ENCODE measurements around the gene PPIF. TPM values are rescaled to one million over a fixed set of nuclear protein-coding genes. Genes with fewer than 3 reads are reported as not detected.

The PPIF gene
- total RNA-seq, 6 donors from 2014 or later, result 19.3 to 46.5 (median 31.2) TPM

GRCh38 chr10:79345241-79346011 is 1.8 kb upstream of the PPIF start:
- peaks cover 23 to 33% (median 25%) of the 10 kb centered on the region in 4 donors for H3K4me1 ChIP-seq
- no peak overlapping the region for H3K4me3 ChIP-seq
- no peak for ATAC-seq (ENCODE audit: low FRiP score in 2 of 2)
- peaks cover 3 to 17% (median 7%) of the 10 kb centered on the region in 4 donors for H3K36me3 ChIP-seq
- DNase-seq, result peak in 1 of 2 donors; percentile 40
- no peak for TF ChIP-seq EP300 (IDR thresholded peaks at IDR 0.05)
- TF ChIP-seq POLR2A (IDR thresholded peaks at IDR 0.05), result no peak
- TF ChIP-seq, protein P1, sequence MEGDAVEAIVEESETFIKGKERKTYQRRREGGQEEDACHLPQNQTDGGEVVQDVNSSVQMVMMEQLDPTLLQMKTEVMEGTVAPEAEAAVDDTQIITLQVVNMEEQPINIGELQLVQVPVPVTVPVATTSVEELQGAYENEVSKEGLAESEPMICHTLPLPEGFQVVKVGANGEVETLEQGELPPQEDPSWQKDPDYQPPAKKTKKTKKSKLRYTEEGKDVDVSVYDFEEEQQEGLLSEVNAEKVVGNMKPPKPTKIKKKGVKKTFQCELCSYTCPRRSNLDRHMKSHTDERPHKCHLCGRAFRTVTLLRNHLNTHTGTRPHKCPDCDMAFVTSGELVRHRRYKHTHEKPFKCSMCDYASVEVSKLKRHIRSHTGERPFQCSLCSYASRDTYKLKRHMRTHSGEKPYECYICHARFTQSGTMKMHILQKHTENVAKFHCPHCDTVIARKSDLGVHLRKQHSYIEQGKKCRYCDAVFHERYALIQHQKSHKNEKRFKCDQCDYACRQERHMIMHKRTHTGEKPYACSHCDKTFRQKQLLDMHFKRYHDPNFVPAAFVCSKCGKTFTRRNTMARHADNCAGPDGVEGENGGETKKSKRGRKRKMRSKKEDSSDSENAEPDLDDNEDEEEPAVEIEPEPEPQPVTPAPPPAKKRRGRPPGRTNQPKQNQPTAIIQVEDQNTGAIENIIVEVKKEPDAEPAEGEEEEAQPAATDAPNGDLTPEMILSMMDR (IDR thresholded peaks at IDR 0.05), result no peak
- TF ChIP-seq POLR2AphosphoS5 (IDR thresholded peaks at IDR 0.05), result no peak
- H3K9me3 ChIP-seq, result no peaks in the 10 kb centered on the region
- no peak overlapping the region for H3K27ac ChIP-seq
- WGBS, 2 donors, result 81 to 85% methylated on average over 2 to 5 of the region's 5 CpGs
- no peaks in the 10 kb centered on the region for H3K27me3 ChIP-seq

DNA sequence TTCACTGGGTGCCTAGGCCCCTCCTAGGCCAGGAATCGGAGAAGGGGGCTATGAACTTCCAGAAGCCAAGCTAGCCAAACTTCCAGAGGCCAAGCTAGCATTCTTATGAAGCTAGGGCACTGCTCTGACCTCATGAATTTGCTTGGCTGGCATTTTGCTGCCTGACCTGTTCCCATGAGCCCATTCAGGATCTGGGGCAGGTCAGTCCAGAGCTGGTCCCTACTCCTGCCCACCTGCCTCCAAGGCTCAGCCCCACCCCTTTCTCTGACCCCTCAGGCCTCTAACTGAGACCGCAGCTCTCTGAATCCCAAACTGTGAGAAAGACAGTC is 1.3 kb upstream of the PPIF start:
- DNase-seq, result peak in 1 of 2 donors; percentile 9
- H3K4me1 ChIP-seq, result peaks cover 23 to 33% (median 25%) of the 10 kb centered on the region in 4 donors
- no peak overlapping the region for H3K4me3 ChIP-seq
- H3K27me3 ChIP-seq, result no peaks in the 10 kb centered on the region
- H3K36me3 ChIP-seq, result peaks cover 5 to 22% (median 13%) of the 10 kb centered on the region in 4 donors
- ATAC-seq (ENCODE audit: low FRiP score in 2 of 2), result no peak
- TF ChIP-seq, protein P1 (IDR thresholded peaks at IDR 0.05), result no peak
- TF ChIP-seq EP300 (IDR thresholded peaks at IDR 0.05) (no peak), POLR2AphosphoS5 (IDR thresholded peaks at IDR 0.05) (no peak), POLR2A (IDR thresholded peaks at IDR 0.05) (no peak)
- 83 to 87% methylated on average over 2 of the region's 2 CpGs for WGBS, 2 donors
- H3K27ac ChIP-seq, result no peak overlapping the region
- no peaks in the 10 kb centered on the region for H3K9me3 ChIP-seq

DNA sequence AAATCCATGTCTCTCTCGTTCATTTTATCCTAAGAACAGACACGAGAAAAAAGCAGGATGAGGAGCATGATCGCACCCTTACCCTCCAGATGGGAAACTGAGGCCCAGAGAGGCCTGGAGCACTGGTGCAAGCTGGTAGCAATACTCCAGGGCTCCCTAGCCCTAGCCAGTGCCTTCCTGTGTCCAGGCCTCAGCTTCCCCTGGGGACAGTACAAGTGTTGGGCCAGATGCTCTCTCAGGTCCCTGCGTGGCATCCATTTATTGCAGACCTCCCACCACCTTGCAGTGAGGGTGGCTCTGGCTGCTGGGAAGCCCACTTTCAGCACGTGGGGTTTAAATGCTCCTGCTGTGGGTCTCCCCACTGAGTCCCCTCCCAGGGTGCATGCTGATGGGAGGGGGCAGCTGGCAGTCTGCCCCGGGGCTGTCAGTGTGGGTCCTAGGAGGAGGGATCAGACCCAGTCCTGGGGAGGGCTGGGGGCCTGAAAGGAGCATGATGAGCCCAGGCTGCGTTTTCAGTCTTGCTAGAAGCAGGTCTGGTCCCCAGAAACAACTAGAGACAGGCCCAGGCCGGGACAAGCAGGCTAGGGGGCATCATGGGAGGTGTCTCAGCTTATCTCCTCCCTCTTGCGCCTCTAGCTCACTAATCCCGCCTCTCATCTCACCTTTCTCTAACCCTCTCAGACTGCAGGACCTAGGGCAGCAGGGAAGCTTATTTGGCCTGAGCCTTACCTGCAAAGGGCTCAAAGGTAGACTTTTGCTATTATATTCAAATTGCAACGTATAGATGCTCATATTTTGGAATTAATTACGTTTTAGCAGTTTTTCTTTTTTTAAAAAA is 662 bp upstream of the PPIF start:
- DNase-seq, result no peak
- H3K36me3 ChIP-seq, result peaks cover 5 to 29% (median 18%) of the 10 kb centered on the region in 4 donors
- TF ChIP-seq, protein P1 (IDR thresholded peaks at IDR 0.05), result no peak
- TF ChIP-seq POLR2AphosphoS5 (IDR thresholded peaks at IDR 0.05) (no peak), POLR2A (IDR thresholded peaks at IDR 0.05) (no peak), EP300 (IDR thresholded peaks at IDR 0.05) (no peak)
- H3K9me3 ChIP-seq, result no peaks in the 10 kb centered on the region
- no peaks in the 10 kb centered on the region for H3K27me3 ChIP-seq
- H3K27ac ChIP-seq, result peak overlapping the region in 1 of 4 donors; percentile 94
- no peak for ATAC-seq (ENCODE audit: low FRiP score in 2 of 2)
- peaks cover 23 to 33% (median 25%) of the 10 kb centered on the region in 4 donors for H3K4me1 ChIP-seq
- H3K4me3 ChIP-seq, result peak overlapping the region in 2 of 4 donors; percentile 61 to 73
- 64 to 66% methylated on average over 8 to 12 of the region's 12 CpGs for WGBS, 2 donors

- peak overlapping the region; percentile 81 to 94 (median 90) for H3K27ac ChIP-seq
- no peaks in the 10 kb centered on the region for H3K9me3 ChIP-seq
- peaks cover 23 to 35% (median 25%) of the 10 kb centered on the region in 4 donors for H3K4me1 ChIP-seq
- peaks cover 9 to 43% (median 31%) of the 10 kb centered on the region in 4 donors for H3K36me3 ChIP-seq
- H3K4me3 ChIP-seq, result peak overlapping the region; percentile 61 to 77 (median 74)
- peak in 1 of 4 donors; percentile 19 for TF ChIP-seq EP300 (IDR thresholded peaks at IDR 0.05)
- TF ChIP-seq, protein P1 (IDR thresholded peaks at IDR 0.05), result peak in 1 of 6 experiments; percentile 24
- no peak for TF ChIP-seq POLR2A (IDR thresholded peaks at IDR 0.05)
- peak; percentile 53 to 73 for TF ChIP-seq POLR2AphosphoS5 (IDR thresholded peaks at IDR 0.05)
- no peaks in the 10 kb centered on the region for H3K27me3 ChIP-seq
- 11 to 23% methylated on average over 9 to 25 of the region's 34 CpGs for WGBS, 2 donors
- DNase-seq (peak; percentile 89 to 94), ATAC-seq (ENCODE audit: low FRiP score in 2 of 2) (peak; percentile 51 to 81)
Observed at GRCh38 chr10:79347894-79348639, 798 bp downstream of the PPIF start.
